Measurements from ENCODE around the gene TACC2.
"Not testable (repeated sequence)": the region's sequence is repeated elsewhere in the genome, so short reads cannot be mapped to it uniquely, and the experiment has no call there.

Gene TACC2

GRCh38 chr10:122021828-122022227 is 32.9 kb downstream of the TACC2 start:
- in situ Hi-C loops (cut with MboI; ENCODE audit: low sequenced_read_pairs): no loop called here

GRCh38 chr10:122022276-122022675 is 33.3 kb downstream of the TACC2 start:
- in situ Hi-C loops (cut with MboI; ENCODE audit: low sequenced_read_pairs): no loop called here

- in situ Hi-C loops (cut with MboI; ENCODE audit: low sequenced_read_pairs): not testable (repeated sequence)
Observed at GRCh38 chr10:122023257-122023656, 34.3 kb downstream of the TACC2 start.

- in situ Hi-C loops (cut with MboI; ENCODE audit: low sequenced_read_pairs): no loop called here
Observed at GRCh38 chr10:122029499-122030199, 40.7 kb downstream of the TACC2 start.

GRCh38 chr10:122030200-122030552 is 41.2 kb downstream of the TACC2 start:
- in situ Hi-C loops (cut with MboI; ENCODE audit: low sequenced_read_pairs): no loop called here

- in situ Hi-C loops (cut with MboI; ENCODE audit: low sequenced_read_pairs): no loop called here
Observed at GRCh38 chr10:122033224-122033926, 44.4 kb downstream of the TACC2 start.

- in situ Hi-C loops (cut with MboI; ENCODE audit: low sequenced_read_pairs): no loop called here
Observed at GRCh38 chr10:122034149-122034756, 45.3 kb downstream of the TACC2 start.

- in situ Hi-C loops (cut with MboI; ENCODE audit: low sequenced_read_pairs): no loop called here
Observed at GRCh38 chr10:122040786-122041185, 51.8 kb downstream of the TACC2 start.

GRCh38 chr10:122042836-122043235 is 53.9 kb downstream of the TACC2 start:
- in situ Hi-C loops (cut with MboI; ENCODE audit: low sequenced_read_pairs): no loop called here

- in situ Hi-C loops (cut with MboI; ENCODE audit: low sequenced_read_pairs): no loop called here
Observed at GRCh38 chr10:122044045-122044661, 55.2 kb downstream of the TACC2 start.

GRCh38 chr10:122044713-122045112 is 55.8 kb downstream of the TACC2 start:
- in situ Hi-C loops (cut with MboI; ENCODE audit: low sequenced_read_pairs): no loop called here

- in situ Hi-C loops (cut with MboI; ENCODE audit: low sequenced_read_pairs): no loop called here
Observed at GRCh38 chr10:122045212-122045611, 56.2 kb downstream of the TACC2 start.

GRCh38 chr10:122047560-122047959 is 58.6 kb downstream of the TACC2 start:
- in situ Hi-C loops (cut with MboI; ENCODE audit: low sequenced_read_pairs): no loop called here

- in situ Hi-C loops (cut with MboI; ENCODE audit: low sequenced_read_pairs): no loop called here
Observed at GRCh38 chr10:122049076-122049475, 60.1 kb downstream of the TACC2 start.

- in situ Hi-C loops (cut with MboI; ENCODE audit: low sequenced_read_pairs): no loop called here
Observed at GRCh38 chr10:122050311-122050710, 61.3 kb downstream of the TACC2 start.

GRCh38 chr10:122050811-122051210 is 61.8 kb downstream of the TACC2 start:
- in situ Hi-C loops (cut with MboI; ENCODE audit: low sequenced_read_pairs): no loop called here

GRCh38 chr10:122051609-122052385 is 62.8 kb downstream of the TACC2 start:
- in situ Hi-C loops (cut with MboI; ENCODE audit: low sequenced_read_pairs): no loop called here

GRCh38 chr10:122052701-122053100 is 63.7 kb downstream of the TACC2 start:
- in situ Hi-C loops (cut with MboI; ENCODE audit: low sequenced_read_pairs): no loop called here

GRCh38 chr10:122053314-122053713 is 64.4 kb downstream of the TACC2 start:
- in situ Hi-C loops (cut with MboI; ENCODE audit: low sequenced_read_pairs): no loop called here

- in situ Hi-C loops (cut with MboI; ENCODE audit: low sequenced_read_pairs): no loop called here
Observed at GRCh38 chr10:122054048-122055025, 65.4 kb downstream of the TACC2 start.
